ENCODE data around the gene ADAP2. TPM values are rescaled to one million over a fixed set of nuclear protein-coding genes. Genes with fewer than 3 reads are reported as not detected.

Gene ADAP2
- total and polyA plus RNA-seq, 2 of the 8 experiments (the other 6 are each of a cell fraction or from before 2014, with no cell fraction given), result 0.76 to 1.1 TPM

Small RNAs within 50 kb of the gene (small RNA-seq; reads per million reads assigned to genes)
- not detected for gene AC138207.3 (ENCODE audit: insufficient read depth)
- not detected for gene RN7SL138P (ENCODE audit: insufficient read depth)

Other genes with a start within 250 kb of the ADAP2 start
- 21.0 and 22.7 TPM in 2 replicates for gene CRLF3, start 97.3 kb upstream of the ADAP2 start, total RNA-seq (2021; fragmentation: NEBNext Ultra II Directional; extraction: Animal tissue kit (Norgen Biotek cat#: 25700))
- 8.7 and 12.7 TPM in 2 replicates for gene CRLF3, start 97.3 kb upstream of the ADAP2 start, polyA plus RNA-seq (2011; rRNA removed)
- gene ATAD5, start 90.0 kb upstream of the ADAP2 start, total RNA-seq (2021; fragmentation: NEBNext Ultra II Directional; extraction: Animal tissue kit (Norgen Biotek cat#: 25700)), result 25.6 and 30.0 TPM in 2 replicates
- 3.0 and 3.5 TPM in 2 replicates for gene ATAD5, start 90.0 kb upstream of the ADAP2 start, polyA plus RNA-seq (2011; rRNA removed)
- 9.9 and 10.9 TPM in 2 replicates for gene TEFM, start 15.7 kb upstream of the ADAP2 start, total RNA-seq (2021; fragmentation: NEBNext Ultra II Directional; extraction: Animal tissue kit (Norgen Biotek cat#: 25700))
- gene TEFM, start 15.7 kb upstream of the ADAP2 start, polyA plus RNA-seq (2011; rRNA removed), result 2.9 and 6.1 TPM in 2 replicates
- gene RNF135, start 49.1 kb downstream of the ADAP2 start, total RNA-seq (2021; fragmentation: NEBNext Ultra II Directional; extraction: Animal tissue kit (Norgen Biotek cat#: 25700)), result 9.0 and 10.3 TPM in 2 replicates
- gene RNF135, start 49.1 kb downstream of the ADAP2 start, polyA plus RNA-seq (2011; rRNA removed), result 7.7 and 8.8 TPM in 2 replicates
- gene NF1, start 173.0 kb downstream of the ADAP2 start, total RNA-seq (2021; fragmentation: NEBNext Ultra II Directional; extraction: Animal tissue kit (Norgen Biotek cat#: 25700)), result 27.5 and 29.6 TPM in 2 replicates
- 12.4 and 19.3 TPM in 2 replicates for gene NF1, start 173.0 kb downstream of the ADAP2 start, polyA plus RNA-seq (2011; rRNA removed)

Data from H1 (cell line).